Thymus (tissue), 11 donors: ENCODE data around the gene AWAT2. TPM values are rescaled to one million over a fixed set of nuclear protein-coding genes. Genes with fewer than 3 reads are reported as not detected.

Experiments used
- DNase-seq, 9 donors: peaks; one replicate each; pipeline ENCODE4 v3.0.0-alpha.2; 2013; ENCODE audit warnings: low spot score in 9 of 9, low read depth in 6 of 9, missing footprints in 1 of 9
- H3K27ac ChIP-seq, 2 donors: one replicate each; pipeline ENCODE4 v1.5.1; 2013; ENCODE audit warnings: control low read depth in 1 of 2, low read depth in 1 of 2, low read length in 1 of 2, mild to moderate bottlenecking in 1 of 2, moderate library complexity in 1 of 2
- H3K27me3 ChIP-seq, 2 donors: one replicate each; pipeline ENCODE4 v1.5.1; 2013; ENCODE audit warnings: low read length in 1 of 2; ENCODE audit not compliant: control insufficient read depth in 2 of 2, insufficient read depth in 1 of 2
- H3K36me3 ChIP-seq, 2 donors: one replicate each; pipeline ENCODE4 v1.5.1; 2013; ENCODE audit warnings: low read length in 1 of 2, mild to moderate bottlenecking in 1 of 2, moderate library complexity in 1 of 2; ENCODE audit not compliant: control insufficient read depth in 2 of 2, insufficient read depth in 2 of 2
- H3K4me1 ChIP-seq, 2 donors: one replicate each; pipeline ENCODE4 v1.5.1; 2013; ENCODE audit warnings: low read length in 2 of 2; ENCODE audit not compliant: control insufficient read depth in 2 of 2, insufficient read depth in 2 of 2
- H3K4me3 ChIP-seq, 2 donors: one replicate each; pipeline ENCODE4 v1.5.1; 2013; ENCODE audit warnings: low read length in 2 of 2, control low read depth in 1 of 2, mild to moderate bottlenecking in 1 of 2
- H3K9me3 ChIP-seq, 2 donors: one replicate each; pipeline ENCODE4 v1.5.1; 2013; ENCODE audit warnings: low read length in 1 of 2, mild to moderate bottlenecking in 1 of 2; ENCODE audit not compliant: control insufficient read depth in 2 of 2, insufficient read depth in 1 of 2
- WGBS: extraction: QIAGEN DNeasy Blood & Tissue Kit; methylation state at CpG from one replicate; pipeline ENCODE4 v1.1.7; 2013; 5-methylcytosine and 5-hydroxymethylcytosine counted together
- polyA plus RNA-seq: library from polyadenylated mRNA; stranded (reverse); fragments of 200-250 nt; gene quantifications from one replicate; pipeline ENCODE4 v1.2.3, GENCODE V29; 2013
- total RNA-seq: library from RNA; stranded (reverse); fragments of 120-200 nt; gene quantifications from one replicate; pipeline ENCODE4 v1.2.4, GENCODE V29; 2013
- donor health status: healthy.

AWAT2 gene
- total and polyA plus RNA-seq, 2 donors, result 0.05 to 0.11 TPM

DNA sequence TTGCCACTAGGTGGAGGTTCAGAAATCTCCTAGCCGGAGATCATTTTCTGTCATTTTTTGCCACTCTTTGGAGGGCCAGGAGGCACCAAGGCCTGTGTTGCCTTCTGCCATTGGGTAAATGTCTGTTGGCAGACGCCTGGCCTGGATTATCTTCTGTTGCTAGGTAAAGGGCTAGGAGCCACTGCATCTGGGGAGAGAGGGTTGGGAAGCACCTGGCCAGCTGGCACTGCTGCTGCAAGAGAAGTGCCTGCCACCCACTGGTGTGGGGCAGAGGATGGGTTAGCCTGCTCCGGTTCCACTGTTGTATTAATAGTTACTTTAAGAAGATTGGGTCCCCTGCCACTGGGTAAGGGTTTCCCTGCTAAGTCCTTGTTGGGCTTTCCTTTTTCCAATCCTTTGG, 58.1 kb downstream of the AWAT2 start:
- DNase-seq, result no peak
- Histone ChIP-seq H3K4me3 (no peak overlapping the region), H3K27ac (no peak overlapping the region), H3K36me3 (no peaks in the 10 kb centered on the region), H3K27me3 (no peaks in the 10 kb centered on the region), H3K4me1 (no peaks in the 10 kb centered on the region), H3K9me3 (no peaks in the 10 kb centered on the region)
- 93% methylated on average over 3 of the region's 3 CpGs for WGBS

Other genes starting within 250 kb of the AWAT2 start
- gene OTUD6A, start 12.5 kb upstream of the AWAT2 start, total RNA-seq, result not detected
- gene OTUD6A, start 12.5 kb upstream of the AWAT2 start, polyA plus RNA-seq, result 0.02 TPM
- gene IGBP1, start 83.5 kb upstream of the AWAT2 start, total RNA-seq, result 99.0 TPM
- 75.0 TPM for gene IGBP1, start 83.5 kb upstream of the AWAT2 start, polyA plus RNA-seq
- gene DGAT2L6, start 127.5 kb upstream of the AWAT2 start, total RNA-seq, result not detected
- 0.02 TPM for gene DGAT2L6, start 127.5 kb upstream of the AWAT2 start, polyA plus RNA-seq
- gene AWAT1, start 184.7 kb upstream of the AWAT2 start, total RNA-seq, result 0.05 TPM
- gene AWAT1, start 184.7 kb upstream of the AWAT2 start, polyA plus RNA-seq, result 0.09 TPM
- gene P2RY4, start 210.3 kb upstream of the AWAT2 start, total RNA-seq, result not detected
- 0.02 TPM for gene P2RY4, start 210.3 kb upstream of the AWAT2 start, polyA plus RNA-seq
- not detected for gene ARR3, start 218.4 kb upstream of the AWAT2 start, total RNA-seq
- 0.02 TPM for gene ARR3, start 218.4 kb upstream of the AWAT2 start, polyA plus RNA-seq
- gene RAB41, start 232.2 kb upstream of the AWAT2 start, total RNA-seq, result not detected
- 0.09 TPM for gene RAB41, start 232.2 kb upstream of the AWAT2 start, polyA plus RNA-seq
- 25.4 TPM for gene PDZD11, start 240.0 kb upstream of the AWAT2 start, total RNA-seq
- gene PDZD11, start 240.0 kb upstream of the AWAT2 start, polyA plus RNA-seq, result 54.6 TPM
- gene KIF4A, start 240.2 kb upstream of the AWAT2 start, total RNA-seq, result 14.6 TPM
- 1.4 TPM for gene KIF4A, start 240.2 kb upstream of the AWAT2 start, polyA plus RNA-seq